LHCN-M2 (cell line): ENCODE data around the gene PPM1M. TPM values are rescaled to one million over a fixed set of nuclear protein-coding genes. Genes with fewer than 3 reads are reported as not detected.
A peak's percentile ranks its signal among the peaks of the same experiment; 100 is the strongest.

Experiments used
- DNase-seq: peaks from one replicate; pipeline ENCODE4 v3.0.0-alpha.2; 2012; ENCODE audit warnings: low read depth
- total RNA-seq: library from RNA; depleted of rRNA; stranded (reverse); fragments of >200 nt; gene quantifications from 2 replicates; pipeline ENCODE4 v1.2.3, GENCODE V29; 2014; rRNA removed

Gene PPM1M
- total RNA-seq, 1 experiment from 2014 or later: 22.3 TPM

DNA sequence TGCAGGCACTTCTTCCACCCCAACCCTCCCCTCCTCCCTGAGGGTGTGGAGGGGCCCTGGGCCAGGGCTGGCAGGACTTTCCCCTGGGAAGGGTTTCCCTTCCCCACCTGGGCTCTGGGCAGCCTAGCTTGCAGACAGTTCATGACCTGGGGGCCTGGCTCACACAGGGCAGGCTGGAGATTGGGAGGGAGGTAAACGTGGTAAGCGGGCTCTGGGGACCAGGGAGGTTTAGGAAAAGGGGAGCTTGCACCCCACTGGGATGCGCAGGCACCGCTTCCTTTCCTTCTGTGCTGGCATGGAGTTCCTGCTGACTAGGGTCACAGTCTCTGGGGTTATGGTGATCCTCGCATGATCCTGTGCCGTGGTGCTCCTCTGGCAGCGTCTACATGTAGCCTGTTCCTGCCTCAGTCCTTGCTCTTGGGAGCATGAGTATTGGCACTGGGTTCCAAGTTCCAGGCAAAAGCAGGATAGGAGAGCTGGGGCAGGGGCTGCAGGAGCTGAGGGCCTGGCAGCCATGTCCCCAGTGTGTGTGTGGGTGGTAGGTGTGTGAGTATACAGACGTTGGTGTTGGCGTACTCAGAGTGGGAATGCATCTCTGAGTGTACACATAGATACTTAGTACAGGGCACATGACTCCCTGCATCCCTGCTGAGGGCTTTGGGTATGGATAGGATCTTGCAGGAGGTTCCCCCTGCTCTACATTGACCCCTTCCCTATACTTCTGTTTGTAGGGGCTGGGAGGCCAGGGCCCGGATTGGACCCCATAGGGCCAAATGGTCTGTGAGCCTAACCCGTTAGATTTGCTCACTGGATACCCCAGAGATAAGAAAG, 49.0 kb downstream of the PPM1M start:
- no peak for DNase-seq

- DNase-seq: no peak
Observed at GRCh38 chr3:52295671-52296208, 50.2 kb downstream of the PPM1M start.

DNA sequence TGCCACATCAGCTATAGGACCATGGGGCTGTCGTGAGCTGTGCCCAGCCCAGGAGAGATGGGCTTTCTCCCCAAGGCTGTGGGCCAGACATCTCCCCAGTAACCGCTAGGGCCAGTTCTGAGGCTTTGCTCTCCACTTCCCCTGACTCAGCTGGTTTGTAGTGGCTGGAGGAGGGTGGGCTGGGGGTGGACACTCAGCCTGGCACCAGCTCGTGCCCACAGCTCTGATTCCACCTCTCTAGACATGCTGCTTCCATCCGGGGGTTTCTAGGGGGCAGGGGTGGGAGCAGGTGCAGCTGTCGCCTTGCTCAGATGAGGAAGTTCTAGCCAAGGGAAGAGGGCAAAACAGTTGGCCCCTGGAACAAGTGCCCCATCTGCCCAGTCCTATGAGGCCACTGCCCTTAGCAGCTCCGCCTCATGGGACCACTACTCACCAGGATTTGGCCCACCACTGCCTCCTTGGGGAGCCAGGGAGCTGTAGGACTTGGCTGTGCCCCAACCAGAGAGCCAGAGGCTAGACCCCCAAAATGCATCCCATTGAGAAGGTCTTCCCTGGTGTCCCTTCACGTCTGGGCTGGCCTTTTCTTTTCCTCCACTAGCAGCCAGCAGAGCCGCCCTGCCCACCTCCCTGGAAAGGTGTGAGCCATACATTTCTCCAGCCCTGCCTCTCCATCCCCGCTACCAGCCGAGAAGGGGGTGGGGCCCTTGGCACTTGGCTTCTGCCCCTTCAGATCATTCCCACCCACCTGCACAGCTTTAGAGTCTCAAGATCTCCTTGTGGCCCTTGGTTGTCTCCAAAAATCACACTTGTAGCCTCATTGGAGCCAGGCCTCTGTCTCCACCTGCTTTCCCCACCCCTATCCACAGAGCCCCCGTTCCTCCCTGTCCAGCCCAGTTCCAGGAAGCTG, 51.9 kb downstream of the PPM1M start:
- peak; percentile 11 for DNase-seq

DNA sequence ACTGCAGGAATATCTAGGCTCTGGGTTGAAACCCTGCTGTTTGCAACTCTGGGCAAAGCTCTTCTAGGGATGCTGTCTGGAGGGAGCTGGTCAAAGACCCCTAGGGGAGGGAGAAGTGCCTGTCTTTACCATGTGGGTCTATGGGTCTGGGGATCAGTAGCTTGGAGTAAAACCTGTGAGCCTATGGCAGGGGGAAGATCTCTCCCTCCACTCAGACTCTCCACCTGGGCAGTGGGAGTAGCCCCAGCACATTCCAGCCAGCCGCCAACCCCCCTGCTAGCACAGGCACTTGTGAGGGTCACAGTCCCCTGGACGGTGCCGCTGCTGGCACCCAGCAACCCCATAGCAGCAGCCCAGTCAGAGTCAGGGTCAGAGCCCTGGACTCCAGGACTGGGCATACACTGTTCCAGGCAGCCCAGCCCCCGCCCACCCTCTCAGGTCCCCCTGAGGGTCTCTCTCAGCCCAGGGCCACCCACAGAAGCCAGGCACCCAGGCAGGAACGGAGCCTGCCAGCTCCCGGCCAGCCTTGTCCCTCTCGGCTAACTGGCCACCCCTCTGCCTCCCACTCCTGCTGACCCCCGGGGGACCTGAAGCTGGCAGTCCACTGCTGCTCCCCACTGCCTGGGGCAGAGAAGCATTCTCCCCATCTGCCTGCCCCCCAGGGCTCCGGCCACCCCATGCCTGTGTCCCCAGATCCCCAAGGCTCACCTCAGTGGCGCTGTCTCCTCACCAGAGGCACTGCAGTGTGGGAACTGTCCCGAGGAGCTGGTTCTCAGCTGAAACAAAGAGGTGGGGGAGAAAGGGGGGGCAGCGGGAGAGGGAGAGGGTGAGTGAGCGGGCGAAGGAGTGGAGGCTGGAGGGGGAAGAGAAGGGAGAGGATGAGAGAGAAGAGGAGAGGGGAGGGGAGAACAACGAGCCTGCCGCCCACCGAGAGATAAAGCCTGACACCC, 52.9 kb downstream of the PPM1M start:
- DNase-seq: no peak

GRCh38 chr3:52299247-52299878, 53.8 kb downstream of the PPM1M start:
- no peak for DNase-seq

Other genes starting within 250 kb of the PPM1M start
- 1,243 and 1,634 TPM in 2 replicates for gene RPL29, start 249.9 kb upstream of the PPM1M start, total RNA-seq
- gene DUSP7, start 189.2 kb upstream of the PPM1M start, total RNA-seq: 15.3 and 15.7 TPM in 2 replicates
- gene POC1A, start 91.3 kb upstream of the PPM1M start, total RNA-seq: 18.9 and 19.1 TPM in 2 replicates
- gene ALAS1, start 47.6 kb upstream of the PPM1M start, total RNA-seq: 44.2 and 57.9 TPM in 2 replicates
- gene TLR9, start 20.1 kb upstream of the PPM1M start, total RNA-seq: under 0.01 TPM in 1 of 2 replicates, not detected in the other
- 136 and 145 TPM in 2 replicates for gene TWF2, start 6.6 kb upstream of the PPM1M start, total RNA-seq
- 44.5 and 58.0 TPM in 2 replicates for gene WDR82, start 32.9 kb downstream of the PPM1M start, total RNA-seq
- 13.0 and 20.4 TPM in 2 replicates for gene GLYCTK, start 42.1 kb downstream of the PPM1M start, total RNA-seq
- gene DNAH1, start 70.6 kb downstream of the PPM1M start, total RNA-seq: 0.71 and 2.1 TPM in 2 replicates
- 79.2 and 99.6 TPM in 2 replicates for gene BAP1, start 164.2 kb downstream of the PPM1M start, total RNA-seq
- 3.5 and 6.9 TPM in 2 replicates for gene PHF7, start 164.9 kb downstream of the PPM1M start, total RNA-seq
- not detected in 2 replicates for gene SEMA3G, start 199.3 kb downstream of the PPM1M start, total RNA-seq
- gene TNNC1, start 208.3 kb downstream of the PPM1M start, total RNA-seq: 1.5 and 8.2 TPM in 2 replicates
- 45.7 and 48.7 TPM in 2 replicates for gene NISCH, start 209.8 kb downstream of the PPM1M start, total RNA-seq
- gene STAB1, start 249.6 kb downstream of the PPM1M start, total RNA-seq: under 0.01 TPM in 1 of 2 replicates, not detected in the other